Endodermal cell (in vitro differentiated cells): ENCODE data around the gene TBCE. TPM values are rescaled to one million over a fixed set of nuclear protein-coding genes. Genes with fewer than 3 reads are reported as not detected.

Experiments used
- DNase-seq: peaks from one replicate; pipeline ENCODE4 v3.0.0-alpha.2; 2017
- H3K27ac ChIP-seq: 2 replicates; pipeline ENCODE4 v1.5.1; 2013; ENCODE audit warnings: mild to moderate bottlenecking, low read depth, low read length, moderate library complexity
- H3K27me3 ChIP-seq: 2 replicates; pipeline ENCODE4 v1.6.1; 2013; ENCODE audit warnings: mild to moderate bottlenecking, low read length, moderate library complexity; ENCODE audit not compliant: insufficient read depth, control insufficient read depth, poor library complexity, severe bottlenecking
- H3K36me3 ChIP-seq: 2 replicates; pipeline ENCODE4 v1.7.0; 2013; ENCODE audit warnings: mild to moderate bottlenecking, low read length, moderate library complexity; ENCODE audit not compliant: control insufficient read depth, insufficient read depth
- H3K4me1 ChIP-seq: one replicate; pipeline ENCODE4 v1.7.0; 2013; ENCODE audit warnings: low read length; ENCODE audit not compliant: control insufficient read depth, insufficient read depth
- H3K4me3 ChIP-seq: 2 replicates; pipeline ENCODE4 v1.5.1; 2013; ENCODE audit warnings: mild to moderate bottlenecking, low read length, moderate library complexity
- H3K9ac ChIP-seq: 2 replicates; pipeline ENCODE4 v1.6.1; 2013; ENCODE audit warnings: mild to moderate bottlenecking, low read length, moderate library complexity; ENCODE audit not compliant: poor library complexity, severe bottlenecking; ENCODE audit errors: extremely low read depth
- H3K9me3 ChIP-seq: 2 replicates; pipeline ENCODE4 v1.6.1; 2013; ENCODE audit warnings: mild to moderate bottlenecking, low read length, moderate library complexity; ENCODE audit not compliant: control insufficient read depth
- H3K27ac Mint-ChIP-seq: 2 replicates; pipeline ENCODE4 v1.8.0; 2020; ENCODE audit warnings: mixed read lengths
- H3K27me3 Mint-ChIP-seq: 2 replicates; pipeline ENCODE4 v1.8.0; 2021; ENCODE audit warnings: mild to moderate bottlenecking, mixed read lengths; ENCODE audit not compliant: insufficient read depth
- H3K36me3 Mint-ChIP-seq: 2 replicates; pipeline ENCODE4 v1.8.0; 2020; ENCODE audit warnings: low read depth, mixed read lengths
- H3K4me1 Mint-ChIP-seq: 2 replicates; pipeline ENCODE4 v1.8.0; 2020; ENCODE audit warnings: mixed read lengths
- H3K4me3 Mint-ChIP-seq: 2 replicates; pipeline ENCODE4 v1.8.0; 2020; ENCODE audit warnings: mild to moderate bottlenecking, moderate library complexity, mixed read lengths
- H3K9me3 Mint-ChIP-seq: 2 replicates; pipeline ENCODE4 v1.8.0; 2020; ENCODE audit warnings: mild to moderate bottlenecking, mixed read lengths
- CTCF ChIP-seq: fragments of 200-600 bp; sonication (generic); conservative IDR thresholded peaks from 2 replicates; pipeline ENCODE4 v1.5.0; 2021; ENCODE audit warnings: antibody characterized with exemption, mild to moderate bottlenecking
- WGBS, 2 experiments: methylation state at CpG; one replicate each; pipeline versions ENCODE4 v1.1.5 to v1.1.7; 2013; ENCODE audit warnings: missing lambda C conversion rate in 2 of 2, mixed read lengths in 1 of 2; ENCODE audit not compliant: insufficient coverage in 1 of 2, insufficient read length in 1 of 2; 5-methylcytosine and 5-hydroxymethylcytosine counted together
- total RNA-seq, 2 donors: library from RNA; stranded (reverse); fragmentation: NEBNext Ultra II Directional in 1 of 2; extraction: Animal tissue kit (Norgen Biotek cat#: 25700) in 1 of 2; gene quantifications; 2 replicates in 1 of 2; 3 replicates in 1 of 2; pipeline ENCODE4 v1.2.1, GENCODE V29; 2021

Gene TBCE
- total RNA-seq, 2 donors from 2014 or later: 31.8 to 33.3 TPM

- H3K4me3 Mint-ChIP-seq: no peak overlapping the region
- H3K27me3 ChIP-seq: no peaks in the 10 kb centered on the region
- no peak overlapping the region for H3K27ac Mint-ChIP-seq
- H3K27ac ChIP-seq: no peak overlapping the region
- peaks cover 9% of the 10 kb centered on the region for H3K36me3 ChIP-seq
- H3K9me3 Mint-ChIP-seq: no peaks in the 10 kb centered on the region
- WGBS, 2 experiments: 97% methylated on average over 5 of the region's 5 CpGs; no CpG with 5 or more reads in 1 of the 2 experiments
- H3K4me1 Mint-ChIP-seq: peaks cover 3% of the 10 kb centered on the region
- no peaks in the 10 kb centered on the region for H3K9me3 ChIP-seq
- TF ChIP-seq CTCF: no peak
- H3K27me3 Mint-ChIP-seq: no peaks in the 10 kb centered on the region
- no peak overlapping the region for H3K4me3 ChIP-seq
- peaks cover 21% of the 10 kb centered on the region for H3K36me3 Mint-ChIP-seq
- no peak overlapping the region for H3K9ac ChIP-seq
- H3K4me1 ChIP-seq: no peaks in the 10 kb centered on the region
- DNase-seq: no peak
These were observed 37.0 kb downstream of the TBCE start for GRCh38 chr1:235404190-235404589.

GRCh38 chr1:235407419-235407818, 40.2 kb downstream of the TBCE start:
- Histone ChIP-seq H3K9me3 (no peaks in the 10 kb centered on the region), H3K27me3 (no peaks in the 10 kb centered on the region), H3K36me3 (peaks cover 9% of the 10 kb centered on the region), H3K4me3 (no peak overlapping the region), H3K27ac (no peak overlapping the region), H3K9ac (no peak overlapping the region), H3K4me1 (no peaks in the 10 kb centered on the region)
- 92 to 96% methylated on average over 5 of the region's 5 CpGs for WGBS, 2 experiments
- Mint-ChIP-seq H3K9me3 (peaks cover 4% of the 10 kb centered on the region), H3K4me3 (no peak overlapping the region), H3K36me3 (peaks cover 14% of the 10 kb centered on the region), H3K4me1 (peaks cover 2% of the 10 kb centered on the region), H3K27me3 (no peaks in the 10 kb centered on the region), H3K27ac (no peak overlapping the region)
- DNase-seq: no peak
- no peak for TF ChIP-seq CTCF

GRCh38 chr1:235408503-235408960, 41.3 kb downstream of the TBCE start:
- no peaks in the 10 kb centered on the region for H3K4me1 ChIP-seq
- no peak overlapping the region for H3K27ac ChIP-seq
- peaks cover 5% of the 10 kb centered on the region for H3K9me3 Mint-ChIP-seq
- no peak for DNase-seq
- H3K4me1 Mint-ChIP-seq: peaks cover 2% of the 10 kb centered on the region
- H3K27ac Mint-ChIP-seq: no peak overlapping the region
- no peak overlapping the region for H3K9ac ChIP-seq
- H3K9me3 ChIP-seq: no peaks in the 10 kb centered on the region
- H3K27me3 Mint-ChIP-seq: no peaks in the 10 kb centered on the region
- H3K4me3 Mint-ChIP-seq: no peak overlapping the region
- TF ChIP-seq CTCF: no peak
- peaks cover 2% of the 10 kb centered on the region for H3K36me3 ChIP-seq
- H3K27me3 ChIP-seq: no peaks in the 10 kb centered on the region
- peaks cover 7% of the 10 kb centered on the region for H3K36me3 Mint-ChIP-seq
- WGBS, 2 experiments: 95 to 100% methylated on average over 3 of the region's 3 CpGs
- no peak overlapping the region for H3K4me3 ChIP-seq
